Activated CD4-positive, alpha-beta T cell treated with anti-CD3 and anti-CD28 coated beads for 24 hours (primary cell): ENCODE data around the gene NDUFA11.

Experiments used
- DNase-seq, 2 donors: peaks; one replicate each; pipeline ENCODE4 v3.0.0-alpha.2; 2020; ENCODE audit warnings: low read depth in 2 of 2

The NDUFA11 gene

GRCh38 chr19:5903624-5904351, at the start of gene NDUFA11:
Gene NDUFA11 (minus strand): TSS chr19:5903790. CDS start chr19:5903708, 82 bp downstream.
- DNase-seq: peak; percentile 96 to 97

GRCh38 chr19:5953030-5953589, 49.5 kb upstream of the NDUFA11 start:
- no peak for DNase-seq

- DNase-seq: no peak
These were observed 48.8 kb upstream of the NDUFA11 start for GRCh38 chr19:5952193-5953029.

GRCh38 chr19:5951338-5951861, 47.8 kb upstream of the NDUFA11 start:
- DNase-seq: no peak

- DNase-seq: no peak
These were observed 47.2 kb upstream of the NDUFA11 start for GRCh38 chr19:5950741-5951140.

GRCh38 chr19:5949792-5950305, 46.3 kb upstream of the NDUFA11 start:
- DNase-seq: peak; percentile 18 to 22

GRCh38 chr19:5948752-5949564, 45.4 kb upstream of the NDUFA11 start:
- DNase-seq: no peak

- DNase-seq: no peak
These were observed 43.8 kb upstream of the NDUFA11 start for GRCh38 chr19:5947435-5947834.

- DNase-seq: no peak
These were observed 40.0 kb upstream of the NDUFA11 start for GRCh38 chr19:5943623-5944022.

GRCh38 chr19:5943045-5943444, 39.5 kb upstream of the NDUFA11 start:
- DNase-seq: no peak

GRCh38 chr19:5941673-5942072, 38.1 kb upstream of the NDUFA11 start:
- DNase-seq: no peak

- no peak for DNase-seq
These were observed 36.9 kb upstream of the NDUFA11 start for GRCh38 chr19:5940260-5941208.

- no peak for DNase-seq
These were observed 34.0 kb upstream of the NDUFA11 start for GRCh38 chr19:5937550-5937949.

- no peak for DNase-seq
These were observed 32.7 kb upstream of the NDUFA11 start for GRCh38 chr19:5936292-5936592.

- no peak for DNase-seq
These were observed 32.1 kb upstream of the NDUFA11 start for GRCh38 chr19:5935473-5936291.

GRCh38 chr19:5934774-5935472, 31.3 kb upstream of the NDUFA11 start:
- DNase-seq: no peak

GRCh38 chr19:5934069-5934401, 30.4 kb upstream of the NDUFA11 start:
- DNase-seq: no peak

GRCh38 chr19:5933391-5934068, 29.9 kb upstream of the NDUFA11 start:
- no peak for DNase-seq
